Measurements from ENCODE around the gene TNS1. TPM values are rescaled to one million over a fixed set of nuclear protein-coding genes. Genes with fewer than 3 reads are reported as not detected.
A peak's percentile ranks its signal among the peaks of the same experiment; 100 is the strongest.

TNS1 gene
- total RNA-seq, 4 donors from 2014 or later, result 23.1 to 156 (median 81.1) TPM

DNA sequence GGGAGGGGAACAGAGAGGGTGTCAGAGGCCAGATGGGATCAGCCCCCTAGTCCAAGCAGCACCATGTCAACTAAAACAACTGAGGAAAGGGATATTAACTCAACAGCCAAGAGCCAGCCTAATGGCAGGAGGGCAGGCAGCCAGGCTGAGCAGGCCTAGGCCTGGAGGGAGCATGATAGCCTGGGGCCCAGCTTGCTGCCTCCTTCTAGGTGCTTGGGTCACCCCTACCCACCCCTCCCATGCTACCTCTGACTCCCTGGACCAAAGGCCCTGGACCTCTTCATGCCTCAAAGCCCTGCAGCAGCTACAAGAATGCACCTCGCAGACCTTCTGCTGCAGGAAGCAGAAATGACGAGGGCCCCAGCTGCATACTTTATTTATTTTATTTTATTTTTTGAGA, 22.1 kb upstream of the TNS1 start:
- no peaks in the 10 kb centered on the region for H3K9me3 ChIP-seq
- H3K27ac ChIP-seq, result no peak overlapping the region
- DNase-seq, result peak in 2 of 3 donors; percentile 19 to 27

GRCh38 chr2:218024336-218024735, 21.5 kb upstream of the TNS1 start:
- Histone ChIP-seq H3K9me3 (no peaks in the 10 kb centered on the region), H3K4me3 (no peak overlapping the region), H3K27me3 (no peaks in the 10 kb centered on the region), H3K27ac (no peak overlapping the region), H3K4me1 (no peaks in the 10 kb centered on the region), H3K36me3 (no peaks in the 10 kb centered on the region)
- DNase-seq, result peak in 2 of 3 donors; percentile 12 to 24
- no peak for TF ChIP-seq CTCF (IDR thresholded peaks at IDR 0.05)

More for the DNA sequence above, 22.1 kb upstream of the TNS1 start:
- Histone ChIP-seq H3K27me3 (no peaks in the 10 kb centered on the region), H3K4me3 (no peak overlapping the region), H3K4me1 (no peaks in the 10 kb centered on the region), H3K36me3 (no peaks in the 10 kb centered on the region)
- TF ChIP-seq POLR2A (IDR thresholded peaks at IDR 0.05), result no peak
- no peak for TF ChIP-seq CTCF (IDR thresholded peaks at IDR 0.05)

GRCh38 chr2:218023636-218024035, 20.8 kb upstream of the TNS1 start:
- H3K4me1 ChIP-seq, result no peaks in the 10 kb centered on the region
- no peak overlapping the region for H3K27ac ChIP-seq
- H3K27me3 ChIP-seq, result no peaks in the 10 kb centered on the region
- TF ChIP-seq CTCF (IDR thresholded peaks at IDR 0.05) (no peak), POLR2A (IDR thresholded peaks at IDR 0.05) (no peak)
- H3K36me3 ChIP-seq, result no peaks in the 10 kb centered on the region
- no peak overlapping the region for H3K4me3 ChIP-seq
- H3K9me3 ChIP-seq, result no peaks in the 10 kb centered on the region
- DNase-seq, result peak in 2 of 3 donors; percentile 7 to 17

- Histone ChIP-seq H3K9me3 (no peaks in the 10 kb centered on the region), H3K27me3 (no peaks in the 10 kb centered on the region), H3K36me3 (no peaks in the 10 kb centered on the region), H3K27ac (no peak overlapping the region), H3K4me3 (no peak overlapping the region), H3K4me1 (no peaks in the 10 kb centered on the region)
- peak in 2 of 3 donors; percentile 18 to 26 for DNase-seq
- TF ChIP-seq POLR2A (IDR thresholded peaks at IDR 0.05), result no peak
- TF ChIP-seq CTCF (IDR thresholded peaks at IDR 0.05), result no peak
Measured at GRCh38 chr2:218022851-218023530, 20.2 kb upstream of the TNS1 start.

GRCh38 chr2:218022131-218022850, 19.5 kb upstream of the TNS1 start:
- DNase-seq, result peak in 2 of 3 donors; percentile 18 to 19

More at GRCh38 chr2:218022131-218022850, 19.5 kb upstream of the TNS1 start:
- Histone ChIP-seq H3K9me3 (no peaks in the 10 kb centered on the region), H3K27ac (no peak overlapping the region), H3K36me3 (no peaks in the 10 kb centered on the region), H3K27me3 (no peaks in the 10 kb centered on the region), H3K4me3 (no peak overlapping the region), H3K4me1 (no peaks in the 10 kb centered on the region)
- no peak for TF ChIP-seq CTCF (IDR thresholded peaks at IDR 0.05)
- TF ChIP-seq POLR2A (IDR thresholded peaks at IDR 0.05), result no peak

Measured in Peyer's patch (tissue), 4 donors.